ENCODE data around the gene ZSCAN12.

The ZSCAN12 gene

GRCh38 chr6:28380381-28380780 is 19.2 kb downstream of the ZSCAN12 start:
- TF ChIP-seq CTCF (conservative IDR thresholded peaks at IDR 0.05; ENCODE audit: low read depth) = no peak
- H3K27ac ChIP-seq = no peak overlapping the region
- ChIA-PET POLR2A (ENCODE audit: low non-redundant PET) (no interaction called here), CTCF (interaction anchor here (0.6 kb wide), 1 partner anchor 62 kb away, joined by 3 read pairs; no protein-coding TSS in a partner anchor)
- no peak for DNase-seq (ENCODE audit: low spot score)

GRCh38 chr6:28378644-28379043 is 20.9 kb downstream of the ZSCAN12 start:
- DNase-seq (ENCODE audit: low spot score) = no peak
- H3K27ac ChIP-seq = no peak overlapping the region
- POLR2A ChIA-PET (ENCODE audit: low non-redundant PET) = no interaction called here
- CTCF ChIA-PET = no interaction called here
- no peak for TF ChIP-seq CTCF (conservative IDR thresholded peaks at IDR 0.05; ENCODE audit: low read depth)

GRCh38 chr6:28377879-28378278 is 21.7 kb downstream of the ZSCAN12 start:
- no peak for DNase-seq (ENCODE audit: low spot score)
- CTCF ChIA-PET = no interaction called here
- POLR2A ChIA-PET (ENCODE audit: low non-redundant PET) = no interaction called here
- H3K27ac ChIP-seq = no peak overlapping the region
- no peak for TF ChIP-seq CTCF (conservative IDR thresholded peaks at IDR 0.05; ENCODE audit: low read depth)

GRCh38 chr6:28373925-28374324 is 25.6 kb downstream of the ZSCAN12 start:
- no peak for TF ChIP-seq CTCF (conservative IDR thresholded peaks at IDR 0.05; ENCODE audit: low read depth)

GRCh38 chr6:28371706-28372451 is 27.7 kb downstream of the ZSCAN12 start:
- DNase-seq (ENCODE audit: low spot score) = no peak
- POLR2A ChIA-PET (ENCODE audit: low non-redundant PET) = interaction anchor here (0.6 to 1.1 kb wide), 3 partner anchors 13 to 481 kb away, joined by 4 to 8 read pairs (median 5); a partner anchor contains a TSS
- TF ChIP-seq CTCF (conservative IDR thresholded peaks at IDR 0.05; ENCODE audit: low read depth) = no peak
- CTCF ChIA-PET = interaction anchor here (0.7 kb wide), 2 partner anchors 34 to 748 kb away, joined by 5 to 7 read pairs; no protein-coding TSS in a partner anchor
- no peak overlapping the region for H3K27ac ChIP-seq

More at GRCh38 chr6:28373925-28374324, 25.6 kb downstream of the ZSCAN12 start:
- ChIA-PET CTCF (no interaction called here), POLR2A (ENCODE audit: low non-redundant PET) (no interaction called here)
- no peak overlapping the region for H3K27ac ChIP-seq
- no peak for DNase-seq (ENCODE audit: low spot score)

- H3K27ac ChIP-seq = no peak overlapping the region
- TF ChIP-seq CTCF (conservative IDR thresholded peaks at IDR 0.05; ENCODE audit: low read depth) = no peak
- POLR2A ChIA-PET (ENCODE audit: low non-redundant PET) = interaction anchor here (0.6 kb wide), 1 partner anchor 13 kb away, joined by 5 read pairs; no protein-coding TSS in a partner anchor
- CTCF ChIA-PET = interaction anchor here (0.7 kb wide), 1 partner anchor 34 kb away, joined by 5 read pairs; no protein-coding TSS in a partner anchor
- no peak for DNase-seq (ENCODE audit: low spot score)
Measured at GRCh38 chr6:28371280-28371679, 28.3 kb downstream of the ZSCAN12 start.
